GM12878 (cell line): ENCODE data around the gene SLC22A4. TPM values are rescaled to one million over a fixed set of nuclear protein-coding genes. Genes with fewer than 3 reads are reported as not detected.

Experiments
- BCL11A ChIP-seq: IDR thresholded peaks from 2 replicates; pipeline ENCODE4 v1.6.1; 2011; ENCODE audit warnings: low read depth, low read length
- BHLHE40 ChIP-seq, 2 experiments: fragments of 450-650 bp in 1 of 2; IDR thresholded peaks; 2 replicates each; pipeline ENCODE4 v1.6.1; 2011 to 2017; ENCODE audit warnings: low read depth in 2 of 2, borderline replicate concordance in 1 of 2, improper control_type of control experiment in 1 of 2, low read length in 1 of 2, mild to moderate bottlenecking in 1 of 2
- BRCA1 ChIP-seq: IDR thresholded peaks from 2 replicates; pipeline ENCODE4 v1.6.1; 2011; ENCODE audit warnings: low read depth, low read length, improper control_type of control experiment
- CHD2 ChIP-seq: IDR thresholded peaks from 2 replicates; pipeline ENCODE4 v1.6.1; 2011; ENCODE audit warnings: low read depth, low read length, improper control_type of control experiment, borderline replicate concordance
- EGR1 ChIP-seq, 2 experiments: IDR thresholded peaks; 1 replicate in 1 of 2; 2 replicates in 1 of 2; pipeline ENCODE4 v1.6.1; 2011 to 2012; ENCODE audit warnings: low read depth in 2 of 2, low read length in 2 of 2, borderline replicate concordance in 1 of 2, mild to moderate bottlenecking in 1 of 2, moderate library complexity in 1 of 2
- FOXK2 ChIP-seq: fragments of 450-650 bp; IDR thresholded peaks from 2 replicates; pipeline ENCODE4 v1.6.1; 2017; ENCODE audit warnings: mild to moderate bottlenecking, moderate library complexity
- HCFC1 ChIP-seq: fragments of 150-350 bp; IDR thresholded peaks from 2 replicates; pipeline ENCODE4 v1.6.1; 2014; ENCODE audit warnings: low read length
- MXI1 ChIP-seq: fragments of 150-350 bp; IDR thresholded peaks from 2 replicates; pipeline ENCODE4 v1.6.1; 2011; ENCODE audit warnings: low read depth, mild to moderate bottlenecking, inconsistent platforms, low read length, improper control_type of control experiment
- NFYB ChIP-seq: IDR thresholded peaks from 2 replicates; pipeline ENCODE4 v1.6.1; 2011; ENCODE audit warnings: low read depth, mild to moderate bottlenecking, low read length, improper control_type of control experiment, moderate library complexity; ENCODE audit not compliant: insufficient read depth
- NR2C2 ChIP-seq: IDR thresholded peaks from 2 replicates; pipeline ENCODE4 v1.6.1; 2011; ENCODE audit warnings: borderline replicate concordance, low read depth; ENCODE audit not compliant: control insufficient read depth, insufficient read length
- SUPT20H ChIP-seq: IDR thresholded peaks from 2 replicates; pipeline ENCODE4 v1.6.1; 2011; ENCODE audit warnings: low read depth, mild to moderate bottlenecking, low read length, moderate library complexity, borderline replicate concordance; ENCODE audit not compliant: control insufficient read depth
- TCF3 ChIP-seq: IDR thresholded peaks from 2 replicates; pipeline ENCODE4 v1.6.1; 2012; ENCODE audit warnings: low read depth, mild to moderate bottlenecking, low read length, borderline replicate concordance; ENCODE audit not compliant: insufficient read depth
- TCF7 ChIP-seq: IDR thresholded peaks from 2 replicates; pipeline ENCODE4 v1.6.1; 2014; ENCODE audit warnings: antibody characterized with exemption, borderline replicate concordance
- polyA plus RNA-seq, 11 experiments: library from polyadenylated mRNA; depleted of rRNA in 4 of 11; unstranded in 6 of 11; stranded (reverse) in 5 of 11; fragments of >200 nt; fragmentation: Nextera tagmentation in 4 of 11; fragmentation: Illumina TruSeq in 1 of 11; extraction: Ambion mirVana in 4 of 11; extraction: Trizol in 1 of 11; gene quantifications; 1 replicate in 1 of 11; 2 replicates in 10 of 11; pipeline versions ENCODE4 v1.2.1 to v1.2.3, GENCODE V29; 2011 to 2016; ENCODE audit warnings: inconsistent platforms in 2 of 11, missing spikeins in 2 of 11, low read depth in 1 of 11
- total RNA-seq, 4 experiments: library from RNA; depleted of rRNA in 3 of 4; stranded (reverse); fragments of >200 nt in 3 of 4; fragmentation: Illumina TruSeq in 1 of 4; extraction: Trizol in 1 of 4; gene quantifications; 2 replicates each; pipeline versions ENCODE4 v1.2.1 to v1.2.3, GENCODE V29; 2013 to 2021
- TF ChIP-seq, protein P1 (sequence below): fragments of 450-650 bp; IDR thresholded peaks from 2 replicates; pipeline ENCODE4 v1.6.1; 2017; ENCODE audit warnings: mild to moderate bottlenecking
- TF ChIP-seq, protein P2 (sequence below): fragments of 450-650 bp; IDR thresholded peaks from 2 replicates; pipeline ENCODE4 v1.6.1; 2018; ENCODE audit warnings: borderline replicate concordance, mild to moderate bottlenecking; ENCODE audit not compliant: partially characterized antibody
- TF ChIP-seq, protein P3 (sequence below): fragments of 450-650 bp; IDR thresholded peaks from 2 replicates; pipeline ENCODE4 v1.6.1; 2017; ENCODE audit warnings: borderline replicate concordance
- TF ChIP-seq, protein P4 (sequence below): IDR thresholded peaks from 2 replicates; pipeline ENCODE4 v1.6.1; 2011; ENCODE audit warnings: mild to moderate bottlenecking, low read depth, low read length, moderate library complexity; ENCODE audit not compliant: insufficient replicate concordance
- TF ChIP-seq, protein P5 (sequence below): fragments of 450-650 bp; IDR thresholded peaks from 2 replicates; pipeline ENCODE4 v1.6.1; 2016; ENCODE audit warnings: mild to moderate bottlenecking

Gene SLC22A4
- total and polyA plus RNA-seq, 10 of the 15 experiments (the other 5 are each of a cell fraction or from before 2014, with no cell fraction given), result 0.04 to 0.61 (median 0.10) TPM; not detected in 2

DNA sequence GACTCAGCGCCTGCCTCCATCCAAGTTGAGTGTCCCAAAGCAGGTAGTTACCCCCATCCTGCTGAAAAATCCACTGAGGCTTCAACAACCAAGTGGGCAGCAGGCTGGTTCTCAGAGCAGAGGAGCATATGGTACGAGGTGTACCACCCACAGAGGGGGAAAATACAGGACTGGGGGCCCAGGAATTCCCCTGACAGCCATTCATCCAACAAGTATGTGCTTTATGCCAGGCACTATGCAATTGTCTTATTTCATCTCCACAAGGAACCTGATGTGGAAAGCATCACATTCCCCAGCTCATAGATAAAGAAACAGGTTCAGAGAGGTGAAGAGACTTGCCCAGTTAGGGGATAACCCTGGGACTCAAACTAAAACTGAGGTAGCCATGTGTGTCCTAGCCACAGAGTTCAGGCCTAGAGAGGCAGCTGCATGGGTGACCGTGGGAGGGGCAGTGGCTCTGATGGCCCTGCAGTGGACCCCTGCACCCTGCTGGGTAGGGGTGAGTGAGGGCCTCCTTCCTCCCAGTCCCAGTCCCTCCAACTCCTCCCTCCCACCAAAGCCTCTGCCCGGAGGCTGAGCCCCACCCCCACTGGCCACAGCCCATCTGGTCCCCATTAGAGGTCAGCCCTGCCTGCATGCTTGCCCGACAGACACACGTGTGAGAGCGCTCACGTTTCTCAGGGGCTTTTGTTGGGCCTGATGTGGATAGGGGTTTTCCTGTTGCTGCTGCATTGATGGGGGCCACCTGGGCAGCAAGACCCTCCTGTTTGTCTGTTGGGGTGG is 25.2 kb upstream of the SLC22A4 start (continued):
- TF ChIP-seq, protein P1, sequence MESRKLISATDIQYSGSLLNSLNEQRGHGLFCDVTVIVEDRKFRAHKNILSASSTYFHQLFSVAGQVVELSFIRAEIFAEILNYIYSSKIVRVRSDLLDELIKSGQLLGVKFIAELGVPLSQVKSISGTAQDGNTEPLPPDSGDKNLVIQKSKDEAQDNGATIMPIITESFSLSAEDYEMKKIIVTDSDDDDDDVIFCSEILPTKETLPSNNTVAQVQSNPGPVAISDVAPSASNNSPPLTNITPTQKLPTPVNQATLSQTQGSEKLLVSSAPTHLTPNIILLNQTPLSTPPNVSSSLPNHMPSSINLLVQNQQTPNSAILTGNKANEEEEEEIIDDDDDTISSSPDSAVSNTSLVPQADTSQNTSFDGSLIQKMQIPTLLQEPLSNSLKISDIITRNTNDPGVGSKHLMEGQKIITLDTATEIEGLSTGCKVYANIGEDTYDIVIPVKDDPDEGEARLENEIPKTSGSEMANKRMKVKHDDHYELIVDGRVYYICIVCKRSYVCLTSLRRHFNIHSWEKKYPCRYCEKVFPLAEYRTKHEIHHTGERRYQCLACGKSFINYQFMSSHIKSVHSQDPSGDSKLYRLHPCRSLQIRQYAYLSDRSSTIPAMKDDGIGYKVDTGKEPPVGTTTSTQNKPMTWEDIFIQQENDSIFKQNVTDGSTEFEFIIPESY, result no peak
- TF ChIP-seq BRCA1, result no peak
- peak; percentile 72; the same call in 1 of the 2 replicates for TF ChIP-seq TCF3
- TF ChIP-seq BCL11A, result peak; percentile 56; the same call in 1 of the 2 replicates
- TF ChIP-seq, protein P2, sequence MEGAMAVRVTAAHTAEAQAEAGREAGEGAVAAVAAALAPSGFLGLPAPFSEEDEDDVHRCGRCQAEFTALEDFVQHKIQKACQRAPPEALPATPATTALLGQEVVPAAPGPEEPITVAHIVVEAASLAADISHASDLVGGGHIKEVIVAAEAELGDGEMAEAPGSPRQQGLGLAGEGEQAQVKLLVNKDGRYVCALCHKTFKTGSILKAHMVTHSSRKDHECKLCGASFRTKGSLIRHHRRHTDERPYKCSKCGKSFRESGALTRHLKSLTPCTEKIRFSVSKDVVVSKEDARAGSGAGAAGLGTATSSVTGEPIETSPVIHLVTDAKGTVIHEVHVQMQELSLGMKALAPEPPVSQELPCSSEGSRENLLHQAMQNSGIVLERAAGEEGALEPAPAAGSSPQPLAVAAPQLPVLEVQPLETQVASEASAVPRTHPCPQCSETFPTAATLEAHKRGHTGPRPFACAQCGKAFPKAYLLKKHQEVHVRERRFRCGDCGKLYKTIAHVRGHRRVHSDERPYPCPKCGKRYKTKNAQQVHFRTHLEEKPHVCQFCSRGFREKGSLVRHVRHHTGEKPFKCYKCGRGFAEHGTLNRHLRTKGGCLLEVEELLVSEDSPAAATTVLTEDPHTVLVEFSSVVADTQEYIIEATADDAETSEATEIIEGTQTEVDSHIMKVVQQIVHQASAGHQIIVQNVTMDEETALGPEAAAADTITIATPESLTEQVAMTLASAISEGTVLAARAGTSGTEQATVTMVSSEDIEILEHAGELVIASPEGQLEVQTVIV, result no peak
- peak; percentile 57; the same call in 1 of the 2 replicates for TF ChIP-seq MXI1
- no peak for TF ChIP-seq HCFC1
- no peak for TF ChIP-seq SUPT20H
- peak; percentile 50; the same call in 1 of the 2 replicates for TF ChIP-seq CHD2
- TF ChIP-seq, protein P3, sequence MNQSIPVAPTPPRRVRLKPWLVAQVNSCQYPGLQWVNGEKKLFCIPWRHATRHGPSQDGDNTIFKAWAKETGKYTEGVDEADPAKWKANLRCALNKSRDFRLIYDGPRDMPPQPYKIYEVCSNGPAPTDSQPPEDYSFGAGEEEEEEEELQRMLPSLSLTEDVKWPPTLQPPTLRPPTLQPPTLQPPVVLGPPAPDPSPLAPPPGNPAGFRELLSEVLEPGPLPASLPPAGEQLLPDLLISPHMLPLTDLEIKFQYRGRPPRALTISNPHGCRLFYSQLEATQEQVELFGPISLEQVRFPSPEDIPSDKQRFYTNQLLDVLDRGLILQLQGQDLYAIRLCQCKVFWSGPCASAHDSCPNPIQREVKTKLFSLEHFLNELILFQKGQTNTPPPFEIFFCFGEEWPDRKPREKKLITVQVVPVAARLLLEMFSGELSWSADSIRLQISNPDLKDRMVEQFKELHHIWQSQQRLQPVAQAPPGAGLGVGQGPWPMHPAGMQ, result no peak
- TF ChIP-seq, protein P4, sequence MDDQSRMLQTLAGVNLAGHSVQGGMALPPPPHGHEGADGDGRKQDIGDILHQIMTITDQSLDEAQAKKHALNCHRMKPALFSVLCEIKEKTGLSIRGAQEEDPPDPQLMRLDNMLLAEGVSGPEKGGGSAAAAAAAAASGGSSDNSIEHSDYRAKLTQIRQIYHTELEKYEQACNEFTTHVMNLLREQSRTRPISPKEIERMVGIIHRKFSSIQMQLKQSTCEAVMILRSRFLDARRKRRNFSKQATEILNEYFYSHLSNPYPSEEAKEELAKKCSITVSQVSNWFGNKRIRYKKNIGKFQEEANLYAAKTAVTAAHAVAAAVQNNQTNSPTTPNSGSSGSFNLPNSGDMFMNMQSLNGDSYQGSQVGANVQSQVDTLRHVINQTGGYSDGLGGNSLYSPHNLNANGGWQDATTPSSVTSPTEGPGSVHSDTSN, result no peak
- no peak for TF ChIP-seq NR2C2
- TF ChIP-seq BHLHE40 (IDR thresholded peaks at IDR 0.05; ENCODE audit: borderline replicate concordance in 1 of 2, low read depth in 2 of 2, low read length in 1 of 2), result peak; percentile 97 to 99
- TF ChIP-seq FOXK2, result no peak
- TF ChIP-seq NFYB, result no peak
- TF ChIP-seq EGR1 (IDR thresholded peaks at IDR 0.05; ENCODE audit: borderline replicate concordance in 1 of 2, low read depth in 2 of 2, low read length in 2 of 2), result no peak
- no peak for TF ChIP-seq TCF7
- TF ChIP-seq, protein P5, sequence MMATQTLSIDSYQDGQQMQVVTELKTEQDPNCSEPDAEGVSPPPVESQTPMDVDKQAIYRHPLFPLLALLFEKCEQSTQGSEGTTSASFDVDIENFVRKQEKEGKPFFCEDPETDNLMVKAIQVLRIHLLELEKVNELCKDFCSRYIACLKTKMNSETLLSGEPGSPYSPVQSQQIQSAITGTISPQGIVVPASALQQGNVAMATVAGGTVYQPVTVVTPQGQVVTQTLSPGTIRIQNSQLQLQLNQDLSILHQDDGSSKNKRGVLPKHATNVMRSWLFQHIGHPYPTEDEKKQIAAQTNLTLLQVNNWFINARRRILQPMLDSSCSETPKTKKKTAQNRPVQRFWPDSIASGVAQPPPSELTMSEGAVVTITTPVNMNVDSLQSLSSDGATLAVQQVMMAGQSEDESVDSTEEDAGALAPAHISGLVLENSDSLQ, result no peak
